ENCODE data around the gene PSMA3.

PSMA3 gene

GRCh38 chr14:58239244-58240195 lies 5.1 kb upstream of the PSMA3 start:
- no peak overlapping the region for H4K91ac ChIP-seq (ENCODE audit: low read length)
- H3K18ac ChIP-seq (ENCODE audit: low read depth in 1 of 2, low read length in 2 of 2) = no peak overlapping the region
- H3K27me3 ChIP-seq (ENCODE audit: control insufficient read depth in 1 of 2, insufficient read depth in 1 of 2, low read length in 2 of 2) = no peaks in the 10 kb centered on the region
- H2BK120ac ChIP-seq (ENCODE audit: low read depth, low read length) = no peak overlapping the region
- peak overlapping the region; percentile 22 for H3K4me2 ChIP-seq (ENCODE audit: low read length, poor library complexity, severe bottlenecking)
- peak overlapping the region; percentile 91 for H3K9ac ChIP-seq (ENCODE audit: low read length)
- no peak overlapping the region for H2AK5ac ChIP-seq (ENCODE audit: low read length, severe bottlenecking)
- no peaks in the 10 kb centered on the region for H3K9me3 ChIP-seq (ENCODE audit: control insufficient read depth, low read length)
- H3K4ac ChIP-seq (ENCODE audit: low read depth in 1 of 2, low read length in 2 of 2) = no peak overlapping the region
- H2BK5ac ChIP-seq (ENCODE audit: low read depth, low read length, poor library complexity, severe bottlenecking) = no peak overlapping the region
- 16% methylated on average over 11 of the region's 23 CpGs for WGBS
- no peaks in the 10 kb centered on the region for H3K79me1 ChIP-seq (replicated peaks; ENCODE audit: low read length, poor library complexity, severe bottlenecking)
- H3K4me1 ChIP-seq (ENCODE audit: control insufficient read depth, insufficient read depth, low read depth, low read length) = peaks cover 2% of the 10 kb centered on the region
- no peak overlapping the region for H3K23ac ChIP-seq (ENCODE audit: low read length in 2 of 2)
- peaks cover 3 to 18% of the 10 kb centered on the region in 2 experiments for H3K36me3 ChIP-seq (ENCODE audit: control insufficient read depth in 1 of 2, insufficient read depth in 2 of 2, low read depth in 1 of 2, low read length in 2 of 2)
- no peak overlapping the region for H4K8ac ChIP-seq (ENCODE audit: low read length)
- peak overlapping the region; percentile 50 for H3K27ac ChIP-seq (ENCODE audit: low read length, poor library complexity, severe bottlenecking)
- H3K14ac ChIP-seq (ENCODE audit: low read length in 2 of 2) = no peak overlapping the region
- no peak overlapping the region for H2BK12ac ChIP-seq (ENCODE audit: low read length in 2 of 2)
- no peak overlapping the region for H2AFZ ChIP-seq (ENCODE audit: low read depth, low read length)
- H2BK15ac ChIP-seq (ENCODE audit: low read depth, poor library complexity, severe bottlenecking) = no peak overlapping the region
- H3K4me3 ChIP-seq (ENCODE audit: insufficient read depth in 1 of 2, low read depth in 1 of 2, low read length in 2 of 2) = peak overlapping the region in 1 of 2 experiments; percentile 88
- peak; percentile 78 for DNase-seq

GRCh38 chr14:58243790-58244555 lies 670 bp upstream of the PSMA3 start:
- no peak overlapping the region for H2BK5ac ChIP-seq (ENCODE audit: low read depth, low read length, poor library complexity, severe bottlenecking)
- H3K4me2 ChIP-seq (ENCODE audit: low read length, poor library complexity, severe bottlenecking) = peak overlapping the region; percentile 80
- H3K36me3 ChIP-seq (ENCODE audit: control insufficient read depth in 1 of 2, insufficient read depth in 2 of 2, low read depth in 1 of 2, low read length in 2 of 2) = peaks cover 3 to 5% of the 10 kb centered on the region in 2 experiments
- H3K18ac ChIP-seq (ENCODE audit: low read depth in 1 of 2, low read length in 2 of 2) = no peak overlapping the region
- H2AFZ ChIP-seq (ENCODE audit: low read depth, low read length) = no peak overlapping the region
- DNase-seq = no peak
- no peak overlapping the region for H2BK15ac ChIP-seq (ENCODE audit: low read depth, poor library complexity, severe bottlenecking)
- peak overlapping the region; percentile 81 for H3K27ac ChIP-seq (ENCODE audit: low read length, poor library complexity, severe bottlenecking)
- no peak overlapping the region for H2BK12ac ChIP-seq (ENCODE audit: low read length in 2 of 2)
- no peaks in the 10 kb centered on the region for H3K27me3 ChIP-seq (ENCODE audit: control insufficient read depth in 1 of 2, insufficient read depth in 1 of 2, low read length in 2 of 2)
- H3K9me3 ChIP-seq (ENCODE audit: control insufficient read depth, low read length) = no peaks in the 10 kb centered on the region
- no peak overlapping the region for H4K91ac ChIP-seq (ENCODE audit: low read length)
- no peak overlapping the region for H3K4ac ChIP-seq (ENCODE audit: low read depth in 1 of 2, low read length in 2 of 2)
- H4K8ac ChIP-seq (ENCODE audit: low read length) = no peak overlapping the region
- peaks cover 3% of the 10 kb centered on the region for H3K4me1 ChIP-seq (ENCODE audit: control insufficient read depth, insufficient read depth, low read depth, low read length)
- no peak overlapping the region for H3K23ac ChIP-seq (ENCODE audit: low read length in 2 of 2)
- under 1% methylated on average over 15 of the region's 16 CpGs for WGBS
- no peak overlapping the region for H3K14ac ChIP-seq (ENCODE audit: low read length in 2 of 2)
- H2BK120ac ChIP-seq (ENCODE audit: low read depth, low read length) = no peak overlapping the region
- no peaks in the 10 kb centered on the region for H3K79me1 ChIP-seq (replicated peaks; ENCODE audit: low read length, poor library complexity, severe bottlenecking)
- H2AK5ac ChIP-seq (ENCODE audit: low read length, severe bottlenecking) = no peak overlapping the region
- H3K9ac ChIP-seq (ENCODE audit: low read length) = peak overlapping the region; percentile 98
- peak overlapping the region; percentile 50 to 95 for H3K4me3 ChIP-seq (ENCODE audit: insufficient read depth in 1 of 2, low read depth in 1 of 2, low read length in 2 of 2)

GRCh38 chr14:58245562-58245961 lies 919 bp downstream of the PSMA3 start:
- no peak overlapping the region for H4K8ac ChIP-seq (ENCODE audit: low read length)
- H2BK5ac ChIP-seq (ENCODE audit: low read depth, low read length, poor library complexity, severe bottlenecking) = no peak overlapping the region
- no peak overlapping the region for H2BK12ac ChIP-seq (ENCODE audit: low read length in 2 of 2)
- DNase-seq = no peak
- no peak overlapping the region for H3K23ac ChIP-seq (ENCODE audit: low read length in 2 of 2)
- H3K9me3 ChIP-seq (ENCODE audit: control insufficient read depth, low read length) = no peaks in the 10 kb centered on the region
- peak overlapping the region; percentile 98 for H3K9ac ChIP-seq (ENCODE audit: low read length)
- H3K27ac ChIP-seq (ENCODE audit: low read length, poor library complexity, severe bottlenecking) = peak overlapping the region; percentile 99
- H3K4me2 ChIP-seq (ENCODE audit: low read length, poor library complexity, severe bottlenecking) = peak overlapping the region; percentile 57
- no peak overlapping the region for H2BK15ac ChIP-seq (ENCODE audit: low read depth, poor library complexity, severe bottlenecking)
- H4K91ac ChIP-seq (ENCODE audit: low read length) = no peak overlapping the region
- no peak overlapping the region for H3K18ac ChIP-seq (ENCODE audit: low read depth in 1 of 2, low read length in 2 of 2)
- no peaks in the 10 kb centered on the region for H3K79me1 ChIP-seq (replicated peaks; ENCODE audit: low read length, poor library complexity, severe bottlenecking)
- H3K14ac ChIP-seq (ENCODE audit: low read length in 2 of 2) = no peak overlapping the region
- no CpG with 5 or more reads among the region's 3 CpGs for WGBS
- H3K4me3 ChIP-seq (ENCODE audit: insufficient read depth in 1 of 2, low read depth in 1 of 2, low read length in 2 of 2) = peak overlapping the region; percentile 71 to 95
- H3K36me3 ChIP-seq (ENCODE audit: control insufficient read depth in 1 of 2, insufficient read depth in 2 of 2, low read depth in 1 of 2, low read length in 2 of 2) = peaks cover 11 to 14% of the 10 kb centered on the region in 2 experiments
- peaks cover 2% of the 10 kb centered on the region for H3K4me1 ChIP-seq (ENCODE audit: control insufficient read depth, insufficient read depth, low read depth, low read length)
- no peak overlapping the region for H3K4ac ChIP-seq (ENCODE audit: low read depth in 1 of 2, low read length in 2 of 2)
- H2AFZ ChIP-seq (ENCODE audit: low read depth, low read length) = no peak overlapping the region
- no peaks in the 10 kb centered on the region for H3K27me3 ChIP-seq (ENCODE audit: control insufficient read depth in 1 of 2, insufficient read depth in 1 of 2, low read length in 2 of 2)
- H2BK120ac ChIP-seq (ENCODE audit: low read depth, low read length) = no peak overlapping the region
- H2AK5ac ChIP-seq (ENCODE audit: low read length, severe bottlenecking) = no peak overlapping the region

GRCh38 chr14:58249611-58250010 lies 5.0 kb downstream of the PSMA3 start:
- H3K14ac ChIP-seq (ENCODE audit: low read length in 2 of 2) = no peak overlapping the region
- H3K27me3 ChIP-seq (ENCODE audit: control insufficient read depth in 1 of 2, insufficient read depth in 1 of 2, low read length in 2 of 2) = no peaks in the 10 kb centered on the region
- WGBS = 99% methylated on average over 8 of the region's 8 CpGs
- H2AK5ac ChIP-seq (ENCODE audit: low read length, severe bottlenecking) = no peak overlapping the region
- no peaks in the 10 kb centered on the region for H3K9me3 ChIP-seq (ENCODE audit: control insufficient read depth, low read length)
- no peak overlapping the region for H2AFZ ChIP-seq (ENCODE audit: low read depth, low read length)
- DNase-seq = no peak
- no peak overlapping the region for H3K27ac ChIP-seq (ENCODE audit: low read length, poor library complexity, severe bottlenecking)
- H3K18ac ChIP-seq (ENCODE audit: low read depth in 1 of 2, low read length in 2 of 2) = no peak overlapping the region
- no peak overlapping the region for H3K4ac ChIP-seq (ENCODE audit: low read depth in 1 of 2, low read length in 2 of 2)
- no peak overlapping the region for H3K23ac ChIP-seq (ENCODE audit: low read length in 2 of 2)
- no peak overlapping the region for H3K9ac ChIP-seq (ENCODE audit: low read length)
- no peak overlapping the region for H2BK12ac ChIP-seq (ENCODE audit: low read length in 2 of 2)
- no peaks in the 10 kb centered on the region for H3K79me1 ChIP-seq (replicated peaks; ENCODE audit: low read length, poor library complexity, severe bottlenecking)
- no peak overlapping the region for H2BK15ac ChIP-seq (ENCODE audit: low read depth, poor library complexity, severe bottlenecking)
- no peak overlapping the region for H2BK5ac ChIP-seq (ENCODE audit: low read depth, low read length, poor library complexity, severe bottlenecking)
- H4K8ac ChIP-seq (ENCODE audit: low read length) = no peak overlapping the region
- no peak overlapping the region for H4K91ac ChIP-seq (ENCODE audit: low read length)
- peaks cover 2% of the 10 kb centered on the region for H3K4me1 ChIP-seq (ENCODE audit: control insufficient read depth, insufficient read depth, low read depth, low read length)
- peaks cover 24 to 49% of the 10 kb centered on the region in 2 experiments for H3K36me3 ChIP-seq (ENCODE audit: control insufficient read depth in 1 of 2, insufficient read depth in 2 of 2, low read depth in 1 of 2, low read length in 2 of 2)
- no peak overlapping the region for H3K4me3 ChIP-seq (ENCODE audit: insufficient read depth in 1 of 2, low read depth in 1 of 2, low read length in 2 of 2)
- no peak overlapping the region for H3K4me2 ChIP-seq (ENCODE audit: low read length, poor library complexity, severe bottlenecking)
- H2BK120ac ChIP-seq (ENCODE audit: low read depth, low read length) = no peak overlapping the region
